Stomach (tissue), 4 donors: Measurements from ENCODE around the gene CCBE1.

Source experiments
- POLR2A ChIP-seq, 4 donors: fragments of 450-650 bp; IDR thresholded peaks; one replicate each; pipeline ENCODE4 v1.6.1; 2016; ENCODE audit warnings: antibody characterized with exemption in 4 of 4, control low read depth in 2 of 4, mild to moderate bottlenecking in 1 of 4, moderate library complexity in 1 of 4
- POLR2AphosphoS5 ChIP-seq, 3 donors: sonication (generic); formaldehyde crosslinking; IDR thresholded peaks; one replicate each; pipeline ENCODE4 v1.6.1; 2016; ENCODE audit warnings: antibody characterized with exemption in 3 of 3
- TF ChIP-seq, protein P1 (sequence below), 7 experiments: fragments of 450-650 bp in 4 of 7; fragments of 200-600 bp in 3 of 7; sonication (generic) in 3 of 7; IDR thresholded peaks; one replicate each; pipeline ENCODE4 v1.5.1; 2016 to 2019; ENCODE audit warnings: antibody characterized with exemption in 7 of 7, control low read depth in 2 of 7, mild to moderate bottlenecking in 1 of 7

DNA sequence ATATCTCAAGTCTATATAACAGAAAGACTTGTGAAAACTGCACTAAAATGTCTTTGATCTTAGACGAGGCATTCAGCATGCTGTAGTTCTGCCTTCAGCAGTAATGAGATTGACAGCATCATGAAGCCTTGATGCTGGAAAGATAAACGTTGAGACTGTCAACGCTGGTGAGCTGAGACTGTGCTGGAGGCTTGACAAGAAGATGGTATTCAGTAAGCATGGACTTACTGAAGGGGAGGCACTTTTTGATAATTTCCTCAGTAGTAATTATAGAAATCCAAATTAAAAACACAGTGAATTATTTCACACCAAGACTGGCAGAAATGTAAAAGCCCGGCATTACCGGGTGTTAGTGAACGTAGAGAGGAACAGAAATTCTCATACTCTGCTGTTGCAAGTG, 162.2 kb downstream of the CCBE1 start:
- TF ChIP-seq, protein P1, sequence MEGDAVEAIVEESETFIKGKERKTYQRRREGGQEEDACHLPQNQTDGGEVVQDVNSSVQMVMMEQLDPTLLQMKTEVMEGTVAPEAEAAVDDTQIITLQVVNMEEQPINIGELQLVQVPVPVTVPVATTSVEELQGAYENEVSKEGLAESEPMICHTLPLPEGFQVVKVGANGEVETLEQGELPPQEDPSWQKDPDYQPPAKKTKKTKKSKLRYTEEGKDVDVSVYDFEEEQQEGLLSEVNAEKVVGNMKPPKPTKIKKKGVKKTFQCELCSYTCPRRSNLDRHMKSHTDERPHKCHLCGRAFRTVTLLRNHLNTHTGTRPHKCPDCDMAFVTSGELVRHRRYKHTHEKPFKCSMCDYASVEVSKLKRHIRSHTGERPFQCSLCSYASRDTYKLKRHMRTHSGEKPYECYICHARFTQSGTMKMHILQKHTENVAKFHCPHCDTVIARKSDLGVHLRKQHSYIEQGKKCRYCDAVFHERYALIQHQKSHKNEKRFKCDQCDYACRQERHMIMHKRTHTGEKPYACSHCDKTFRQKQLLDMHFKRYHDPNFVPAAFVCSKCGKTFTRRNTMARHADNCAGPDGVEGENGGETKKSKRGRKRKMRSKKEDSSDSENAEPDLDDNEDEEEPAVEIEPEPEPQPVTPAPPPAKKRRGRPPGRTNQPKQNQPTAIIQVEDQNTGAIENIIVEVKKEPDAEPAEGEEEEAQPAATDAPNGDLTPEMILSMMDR (IDR thresholded peaks at IDR 0.05), result no peak
- no peak for TF ChIP-seq POLR2A (IDR thresholded peaks at IDR 0.05)
- no peak for TF ChIP-seq POLR2AphosphoS5 (IDR thresholded peaks at IDR 0.05)
